Measurements from ENCODE around the gene RAB17. TPM values are rescaled to one million over a fixed set of nuclear protein-coding genes. Genes with fewer than 3 reads are reported as not detected.
"Not testable (repeated sequence)": the region's sequence is repeated elsewhere in the genome, so short reads cannot be mapped to it uniquely, and the experiment has no call there.

RAB17 gene
- total and polyA plus RNA-seq, 2 donors: 0.33 to 6.8 TPM

- H3K36me3 ChIP-seq (ENCODE audit: control insufficient read depth in 2 of 2, insufficient read depth in 2 of 2, low read length in 1 of 2); H3K27me3 ChIP-seq (ENCODE audit: control insufficient read depth in 2 of 2, insufficient read depth in 1 of 2, low read length in 1 of 2); DNase-seq (ENCODE audit: low read depth in 6 of 9, low spot score in 9 of 9); H3K9me3 ChIP-seq (ENCODE audit: control insufficient read depth in 2 of 2, insufficient read depth in 1 of 2, low read length in 1 of 2); H3K27ac ChIP-seq (ENCODE audit: low read depth in 1 of 2, low read length in 1 of 2); H3K4me3 ChIP-seq (ENCODE audit: low read length in 2 of 2): not testable (repeated sequence)
- H3K4me1 ChIP-seq (ENCODE audit: control insufficient read depth in 2 of 2, insufficient read depth in 2 of 2, low read length in 2 of 2): peaks cover 0 to 11% of the 10 kb centered on the region in 2 donors
- 86% methylated on average over 5 of the region's 5 CpGs for WGBS
Measured at GRCh38 chr2:237595829-237596519, 5.4 kb upstream of the RAB17 start.

DNA sequence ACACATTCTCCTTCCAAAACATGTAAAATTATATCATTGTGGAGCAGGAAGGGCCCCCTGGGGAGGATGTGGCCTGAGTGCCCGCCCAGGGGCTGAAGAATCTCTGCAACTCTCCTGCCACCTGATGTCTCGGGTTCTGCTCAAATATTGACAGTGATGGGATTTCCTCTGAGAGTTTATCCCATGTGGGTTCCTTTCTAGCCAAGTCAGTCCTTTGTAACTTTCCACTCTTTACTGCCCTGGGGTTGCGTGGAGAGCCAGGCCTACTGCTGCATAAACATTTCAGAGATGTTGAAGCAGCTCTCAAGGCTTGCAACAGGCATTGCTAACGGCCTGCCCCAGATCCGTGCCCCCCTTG lies 4.0 kb upstream of the RAB17 start:
- Histone ChIP-seq H3K4me1 (ENCODE audit: control insufficient read depth in 2 of 2, insufficient read depth in 2 of 2, low read length in 2 of 2) (peaks cover 0 to 8% of the 10 kb centered on the region in 2 donors), H3K36me3 (ENCODE audit: control insufficient read depth in 2 of 2, insufficient read depth in 2 of 2, low read length in 1 of 2) (no peaks in the 10 kb centered on the region), H3K4me3 (ENCODE audit: low read length in 2 of 2) (no peak overlapping the region), H3K27me3 (ENCODE audit: control insufficient read depth in 2 of 2, insufficient read depth in 1 of 2, low read length in 1 of 2) (peaks cover 0 to 2% of the 10 kb centered on the region in 2 donors), H3K27ac (ENCODE audit: low read depth in 1 of 2, low read length in 1 of 2) (no peak overlapping the region), H3K9me3 (ENCODE audit: control insufficient read depth in 2 of 2, insufficient read depth in 1 of 2, low read length in 1 of 2) (no peaks in the 10 kb centered on the region)
- no peak for DNase-seq (ENCODE audit: low read depth in 6 of 9, low spot score in 9 of 9)
- WGBS: 84% methylated on average over 5 of the region's 5 CpGs

DNA sequence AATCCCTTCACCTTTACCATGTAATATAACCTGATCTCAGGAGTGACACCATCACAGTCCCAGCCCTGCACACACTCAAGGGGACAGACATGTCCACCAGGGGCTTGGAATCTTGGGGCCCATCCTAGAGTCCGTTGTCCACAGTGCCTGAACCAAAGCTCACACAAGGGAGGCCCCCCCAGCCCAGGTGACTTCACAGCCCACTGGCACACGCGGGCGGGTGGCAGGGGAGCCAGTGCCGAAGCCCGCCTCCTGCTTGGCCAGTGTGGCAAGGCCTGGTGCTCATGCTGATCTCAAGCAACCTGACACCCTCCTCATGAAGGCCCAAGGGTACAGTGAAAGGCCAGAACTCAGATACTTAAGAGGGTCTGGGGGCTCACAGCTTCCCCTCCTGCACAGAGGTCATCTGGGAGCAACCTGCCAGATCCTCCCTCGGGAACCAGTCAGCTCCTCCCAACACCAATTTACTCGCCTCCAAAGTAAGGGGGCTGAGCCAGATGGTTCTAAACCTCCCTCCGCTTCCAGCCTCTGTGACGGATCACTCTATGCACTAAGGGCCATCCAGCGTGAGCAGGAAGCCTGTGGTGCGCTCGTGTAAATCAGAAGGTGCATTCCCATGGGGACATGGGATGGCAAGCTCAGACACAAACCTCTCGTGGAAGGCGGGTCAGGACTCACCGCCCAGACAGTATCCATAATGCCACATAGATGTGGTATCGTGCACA lies 3.2 kb upstream of the RAB17 start:
- WGBS: 95% methylated on average over 17 of the region's 17 CpGs

GRCh38 chr2:237593036-237593435 lies 2.5 kb upstream of the RAB17 start:
- peaks cover 0 to 2% of the 10 kb centered on the region in 2 donors for H3K27me3 ChIP-seq (ENCODE audit: control insufficient read depth in 2 of 2, insufficient read depth in 1 of 2, low read length in 1 of 2)
- H3K4me3 ChIP-seq (ENCODE audit: low read length in 2 of 2): no peak overlapping the region
- no peak overlapping the region for H3K27ac ChIP-seq (ENCODE audit: low read depth in 1 of 2, low read length in 1 of 2)
- H3K4me1 ChIP-seq (ENCODE audit: control insufficient read depth in 2 of 2, insufficient read depth in 2 of 2, low read length in 2 of 2): peaks cover 0 to 8% of the 10 kb centered on the region in 2 donors
- WGBS: 97% methylated on average over 10 of the region's 10 CpGs
- DNase-seq (ENCODE audit: low read depth in 6 of 9, low spot score in 9 of 9): no peak
- no peaks in the 10 kb centered on the region for H3K36me3 ChIP-seq (ENCODE audit: control insufficient read depth in 2 of 2, insufficient read depth in 2 of 2, low read length in 1 of 2)
- H3K9me3 ChIP-seq (ENCODE audit: control insufficient read depth in 2 of 2, insufficient read depth in 1 of 2, low read length in 1 of 2): no peaks in the 10 kb centered on the region

More for the DNA sequence above, 3.2 kb upstream of the RAB17 start:
- Histone ChIP-seq H3K4me3 (ENCODE audit: low read length in 2 of 2) (no peak overlapping the region), H3K9me3 (ENCODE audit: control insufficient read depth in 2 of 2, insufficient read depth in 1 of 2, low read length in 1 of 2) (no peaks in the 10 kb centered on the region), H3K27me3 (ENCODE audit: control insufficient read depth in 2 of 2, insufficient read depth in 1 of 2, low read length in 1 of 2) (peaks cover 0 to 2% of the 10 kb centered on the region in 2 donors), H3K4me1 (ENCODE audit: control insufficient read depth in 2 of 2, insufficient read depth in 2 of 2, low read length in 2 of 2) (peaks cover 0 to 8% of the 10 kb centered on the region in 2 donors), H3K36me3 (ENCODE audit: control insufficient read depth in 2 of 2, insufficient read depth in 2 of 2, low read length in 1 of 2) (no peaks in the 10 kb centered on the region), H3K27ac (ENCODE audit: low read depth in 1 of 2, low read length in 1 of 2) (no peak overlapping the region)
- no peak for DNase-seq (ENCODE audit: low read depth in 6 of 9, low spot score in 9 of 9)

GRCh38 chr2:237592425-237592980 lies 2.0 kb upstream of the RAB17 start:
- no peaks in the 10 kb centered on the region for H3K9me3 ChIP-seq (ENCODE audit: control insufficient read depth in 2 of 2, insufficient read depth in 1 of 2, low read length in 1 of 2)
- peaks cover 0 to 2% of the 10 kb centered on the region in 2 donors for H3K27me3 ChIP-seq (ENCODE audit: control insufficient read depth in 2 of 2, insufficient read depth in 1 of 2, low read length in 1 of 2)
- no peak overlapping the region for H3K27ac ChIP-seq (ENCODE audit: low read depth in 1 of 2, low read length in 1 of 2)
- DNase-seq (ENCODE audit: low read depth in 6 of 9, low spot score in 9 of 9): no peak
- WGBS: 97% methylated on average over 18 of the region's 18 CpGs
- no peaks in the 10 kb centered on the region for H3K36me3 ChIP-seq (ENCODE audit: control insufficient read depth in 2 of 2, insufficient read depth in 2 of 2, low read length in 1 of 2)
- no peak overlapping the region for H3K4me3 ChIP-seq (ENCODE audit: low read length in 2 of 2)
- H3K4me1 ChIP-seq (ENCODE audit: control insufficient read depth in 2 of 2, insufficient read depth in 2 of 2, low read length in 2 of 2): peaks cover 0 to 8% of the 10 kb centered on the region in 2 donors

DNA sequence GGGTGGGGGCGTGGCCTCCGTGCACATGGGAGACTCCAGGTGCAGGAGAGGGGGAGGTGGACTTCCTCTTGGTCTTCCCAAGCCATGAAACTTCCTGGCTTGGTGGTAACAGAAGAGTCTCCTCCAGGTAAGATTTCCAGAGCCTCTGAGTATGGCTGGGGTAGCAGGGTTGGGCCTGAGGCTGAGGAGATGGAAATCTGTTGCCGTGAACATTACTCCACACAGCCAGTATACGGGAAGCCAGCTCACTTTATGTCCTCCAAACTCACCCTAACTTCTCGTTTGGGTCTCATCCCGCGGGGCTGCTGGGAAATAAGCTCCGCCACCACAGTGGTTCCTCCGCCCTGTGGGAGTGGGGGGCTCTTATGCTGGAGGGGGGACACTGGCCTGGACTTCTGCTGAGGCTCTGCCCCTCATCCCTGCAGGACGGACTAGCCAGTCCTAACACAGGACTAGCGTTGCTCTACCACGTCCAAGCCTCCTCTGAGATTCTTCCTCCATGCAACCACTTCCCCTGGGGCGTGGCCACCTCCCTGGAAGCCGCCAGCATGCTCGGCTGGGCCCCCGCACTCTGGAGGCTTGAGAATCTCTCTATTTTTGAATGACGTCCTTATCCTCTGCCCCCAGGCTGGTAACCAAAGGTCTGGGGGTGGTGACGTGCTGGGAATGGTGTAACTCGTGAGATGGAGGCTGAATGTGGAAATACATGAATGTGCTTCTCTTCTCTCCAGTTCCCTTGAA lies 777 bp upstream of the RAB17 start:
- H3K36me3 ChIP-seq (ENCODE audit: control insufficient read depth in 2 of 2, insufficient read depth in 2 of 2, low read length in 1 of 2): no peaks in the 10 kb centered on the region
- H3K4me1 ChIP-seq (ENCODE audit: control insufficient read depth in 2 of 2, insufficient read depth in 2 of 2, low read length in 2 of 2): peaks cover 0 to 8% of the 10 kb centered on the region in 2 donors
- no peaks in the 10 kb centered on the region for H3K9me3 ChIP-seq (ENCODE audit: control insufficient read depth in 2 of 2, insufficient read depth in 1 of 2, low read length in 1 of 2)
- H3K4me3 ChIP-seq (ENCODE audit: low read length in 2 of 2): no peak overlapping the region
- 44% methylated on average over 19 of the region's 19 CpGs for WGBS
- no peak for DNase-seq (ENCODE audit: low read depth in 6 of 9, low spot score in 9 of 9)
- no peak overlapping the region for H3K27ac ChIP-seq (ENCODE audit: low read depth in 1 of 2, low read length in 1 of 2)
- H3K27me3 ChIP-seq (ENCODE audit: control insufficient read depth in 2 of 2, insufficient read depth in 1 of 2, low read length in 1 of 2): peaks cover 0 to 2% of the 10 kb centered on the region in 2 donors

- no peak for DNase-seq (ENCODE audit: low read depth in 6 of 9, low spot score in 9 of 9)
- H3K27ac ChIP-seq (ENCODE audit: low read depth in 1 of 2, low read length in 1 of 2): no peak overlapping the region
- 92% methylated on average over 9 of the region's 9 CpGs for WGBS
Measured at GRCh38 chr2:237588044-237588696, 2.4 kb downstream of the RAB17 start.

DNA sequence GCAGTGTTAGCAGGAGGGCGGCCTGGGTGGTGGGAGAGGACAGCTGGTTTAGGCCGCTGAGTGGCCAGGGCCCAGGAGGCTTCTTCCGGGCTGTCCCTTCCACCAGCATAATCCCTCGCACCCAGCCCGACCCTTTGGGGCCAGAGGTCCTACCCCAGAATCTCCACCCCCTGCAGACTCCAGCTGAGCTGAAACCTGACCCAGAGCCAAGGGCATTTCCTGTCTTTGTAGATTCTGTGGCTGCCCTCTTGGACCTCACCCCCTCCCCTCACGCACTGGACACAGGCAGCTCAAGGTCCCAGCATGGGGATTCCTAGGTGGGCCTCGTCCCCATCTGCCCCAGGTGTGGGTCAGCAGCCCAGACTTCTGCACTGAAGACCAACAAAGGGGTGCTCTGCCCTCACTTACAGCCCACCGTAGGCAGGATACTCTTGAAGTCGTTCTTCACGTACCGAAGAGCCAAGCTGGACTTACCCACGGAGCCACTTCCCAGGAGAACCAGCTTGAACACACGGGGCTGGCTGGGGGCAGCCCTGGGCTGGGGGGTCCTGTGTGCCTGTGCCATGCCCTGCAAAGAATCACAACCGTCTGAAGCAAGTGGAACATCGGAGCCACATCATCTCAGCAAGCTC lies 4.8 kb downstream of the RAB17 start:
- Histone ChIP-seq H3K36me3 (ENCODE audit: control insufficient read depth in 2 of 2, insufficient read depth in 2 of 2, low read length in 1 of 2) (no peaks in the 10 kb centered on the region), H3K4me1 (ENCODE audit: control insufficient read depth in 2 of 2, insufficient read depth in 2 of 2, low read length in 2 of 2) (peaks cover 0 to 4% of the 10 kb centered on the region in 2 donors), H3K4me3 (ENCODE audit: low read length in 2 of 2) (no peak overlapping the region), H3K9me3 (ENCODE audit: control insufficient read depth in 2 of 2, insufficient read depth in 1 of 2, low read length in 1 of 2) (no peaks in the 10 kb centered on the region), H3K27me3 (ENCODE audit: control insufficient read depth in 2 of 2, insufficient read depth in 1 of 2, low read length in 1 of 2) (peaks cover 0 to 2% of the 10 kb centered on the region in 2 donors), H3K27ac (ENCODE audit: low read depth in 1 of 2, low read length in 1 of 2) (no peak overlapping the region)
- no peak for DNase-seq (ENCODE audit: low read depth in 6 of 9, low spot score in 9 of 9)
- WGBS: 92% methylated on average over 15 of the region's 15 CpGs

More at GRCh38 chr2:237588044-237588696, 2.4 kb downstream of the RAB17 start:
- H3K4me1 ChIP-seq (ENCODE audit: control insufficient read depth in 2 of 2, insufficient read depth in 2 of 2, low read length in 2 of 2): peaks cover 0 to 8% of the 10 kb centered on the region in 2 donors
- H3K9me3 ChIP-seq (ENCODE audit: control insufficient read depth in 2 of 2, insufficient read depth in 1 of 2, low read length in 1 of 2): no peaks in the 10 kb centered on the region
- H3K36me3 ChIP-seq (ENCODE audit: control insufficient read depth in 2 of 2, insufficient read depth in 2 of 2, low read length in 1 of 2): no peaks in the 10 kb centered on the region
- no peak overlapping the region for H3K4me3 ChIP-seq (ENCODE audit: low read length in 2 of 2)
- H3K27me3 ChIP-seq (ENCODE audit: control insufficient read depth in 2 of 2, insufficient read depth in 1 of 2, low read length in 1 of 2): peaks cover 0 to 2% of the 10 kb centered on the region in 2 donors

Data from thymus (tissue), 11 donors.